Bronchial epithelial cell (primary cell): Measurements from ENCODE around the gene CD200R1. TPM values are rescaled to one million over a fixed set of nuclear protein-coding genes. Genes with fewer than 3 reads are reported as not detected.

Experiments
- DNase-seq: peaks from one replicate; pipeline ENCODE4 v3.0.0-alpha.2; 2010; ENCODE audit warnings: low read depth
- FAIRE-seq: peaks from 2 replicates; lab custom pipeline; 2011; peaks lifted over from hg19 to GRCh38; lab: Jason Lieb, UNC
- H3K27me3 ChIP-seq: 2 replicates; pipeline ENCODE4 v1.5.1; 2011; ENCODE audit warnings: low read length; ENCODE audit not compliant: control insufficient read depth, insufficient read depth
- H3K36me3 ChIP-seq: 2 replicates; pipeline ENCODE4 v1.5.1; 2011; ENCODE audit warnings: low read length; ENCODE audit not compliant: control insufficient read depth, insufficient read depth
- H3K4me3 ChIP-seq: 2 replicates; pipeline ENCODE4 v1.5.1; 2011; ENCODE audit warnings: mild to moderate bottlenecking, low read depth, low read length, control low read depth
- CTCF ChIP-seq: IDR thresholded peaks from 2 replicates; pipeline ENCODE4 v1.5.1; 2011; ENCODE audit warnings: mild to moderate bottlenecking, moderate library complexity, low read length, control low read depth, inconsistent platforms; ENCODE audit not compliant: insufficient read depth, severe bottlenecking
- total RNA-seq: library from RNA; depleted of rRNA; stranded (reverse); fragments of >200 nt; gene quantifications from 2 replicates; pipeline ENCODE4 v1.2.1, GENCODE V29; 2014

Gene CD200R1
- total RNA-seq, 1 donor from 2014 or later = not detected

DNA sequence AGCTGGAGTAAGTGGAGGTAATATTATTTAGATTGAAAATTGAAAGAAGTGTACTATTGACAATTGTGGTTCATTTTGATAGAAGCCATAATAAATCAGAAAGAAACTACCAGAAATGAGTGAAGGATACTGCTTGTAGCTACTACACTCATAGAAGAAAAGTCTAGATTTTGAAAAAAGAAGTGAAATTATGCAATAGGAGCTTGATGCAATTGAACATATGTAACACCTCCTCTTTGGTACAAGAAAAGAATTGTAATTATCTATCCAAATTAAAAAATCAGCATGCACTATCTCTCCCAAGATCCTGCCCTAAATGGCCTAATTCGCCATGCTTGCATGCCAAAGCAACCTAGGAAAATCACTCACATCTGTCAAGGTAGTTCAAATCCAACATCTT lies 77.1 kb downstream of the CD200R1 start:
- no peak for DNase-seq
- no peak for TF ChIP-seq CTCF
- Histone ChIP-seq H3K27me3 (no peaks in the 10 kb centered on the region), H3K36me3 (no peaks in the 10 kb centered on the region), H3K4me3 (no peak overlapping the region)
- no peak for FAIRE-seq

- no peak overlapping the region for H3K4me3 ChIP-seq
- H3K27me3 ChIP-seq = no peaks in the 10 kb centered on the region
- DNase-seq (peak; percentile 65), FAIRE-seq (peak; percentile 91)
- TF ChIP-seq CTCF = no peak
- H3K36me3 ChIP-seq = no peaks in the 10 kb centered on the region
These were observed 80.6 kb downstream of the CD200R1 start for GRCh38 chr3:112894258-112894657.

GRCh38 chr3:112889357-112889756 lies 85.5 kb downstream of the CD200R1 start:
- no peak for DNase-seq
- FAIRE-seq = no peak
- Histone ChIP-seq H3K4me3 (no peak overlapping the region), H3K36me3 (no peaks in the 10 kb centered on the region), H3K27me3 (no peaks in the 10 kb centered on the region)
- TF ChIP-seq CTCF = no peak

DNA sequence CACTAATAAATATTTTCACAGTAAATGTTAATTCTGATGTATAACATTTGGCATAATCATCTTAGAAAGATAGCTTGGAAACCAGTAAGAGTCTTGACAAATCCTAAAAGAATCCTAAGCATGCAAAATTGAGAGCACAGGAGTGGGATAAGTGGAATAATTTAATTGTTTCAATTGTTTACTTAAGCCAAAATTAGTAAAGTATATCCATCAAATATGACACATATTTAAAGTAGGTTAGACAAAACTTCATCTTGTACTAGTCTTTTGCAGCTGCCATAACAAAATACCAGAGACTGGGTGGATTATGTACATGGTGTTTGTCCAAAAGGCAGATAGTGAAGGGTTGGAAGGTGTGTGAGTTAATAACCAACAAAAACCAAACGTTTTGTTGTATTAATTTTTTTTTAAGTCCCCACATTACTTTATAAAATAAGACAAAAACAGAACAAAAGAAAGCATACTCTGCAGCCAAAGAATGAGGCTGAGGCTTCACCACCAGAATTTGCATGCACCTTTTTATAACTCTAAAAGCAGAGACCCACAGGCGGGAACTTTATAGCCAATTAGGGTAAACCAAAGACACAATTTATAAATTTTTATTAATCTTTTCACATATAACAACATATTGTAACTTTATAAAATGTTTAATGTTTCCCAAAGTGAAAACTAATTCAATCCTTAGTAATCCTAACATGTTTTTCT lies 86.4 kb downstream of the CD200R1 start:
- H3K27me3 ChIP-seq = no peaks in the 10 kb centered on the region
- DNase-seq (peak; percentile 10), FAIRE-seq (no peak)
- no peak for TF ChIP-seq CTCF
- no peaks in the 10 kb centered on the region for H3K36me3 ChIP-seq
- H3K4me3 ChIP-seq = no peak overlapping the region

DNA sequence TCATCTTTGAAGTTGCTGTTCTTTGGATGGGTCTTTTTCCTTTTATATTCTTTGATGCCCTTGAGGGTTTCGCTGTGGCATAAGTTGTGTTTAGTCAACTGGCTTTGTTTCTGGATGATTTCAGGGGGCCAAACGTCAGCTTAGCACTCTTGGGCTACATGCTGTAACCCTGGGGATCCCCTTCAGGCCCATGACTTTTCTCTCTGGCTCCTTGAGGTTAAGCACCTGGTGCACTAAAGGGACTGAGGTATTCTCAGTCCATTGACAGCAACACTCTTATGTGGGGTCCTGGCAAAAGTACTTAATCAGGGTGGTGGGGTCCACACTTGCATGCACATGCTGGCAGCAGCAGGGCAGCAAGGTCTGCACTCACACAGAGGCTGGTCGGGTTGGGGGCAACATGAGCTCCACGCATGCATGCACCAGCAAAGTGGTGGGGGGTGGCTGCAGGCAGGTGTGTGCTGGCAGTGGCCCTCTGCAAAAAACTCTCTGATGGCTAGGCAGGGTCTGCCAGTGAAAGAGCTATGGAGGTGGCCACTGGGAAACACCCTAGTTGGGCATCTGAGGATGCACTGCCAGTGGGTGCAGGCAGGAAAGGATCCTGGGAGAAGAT lies 90.1 kb downstream of the CD200R1 start:
- H3K36me3 ChIP-seq = no peaks in the 10 kb centered on the region
- TF ChIP-seq CTCF = no peak
- no peaks in the 10 kb centered on the region for H3K27me3 ChIP-seq
- H3K4me3 ChIP-seq = no peak overlapping the region
- DNase-seq = no peak
- FAIRE-seq = no peak

- no peak for TF ChIP-seq CTCF
- Histone ChIP-seq H3K36me3 (no peaks in the 10 kb centered on the region), H3K27me3 (no peaks in the 10 kb centered on the region), H3K4me3 (no peak overlapping the region)
- DNase-seq (no peak), FAIRE-seq (no peak)
These were observed 93.0 kb downstream of the CD200R1 start for GRCh38 chr3:112881891-112882290.
